ENCODE measurements around the gene BCKDHA.

Gene BCKDHA

GRCh38 chr19:41420101-41420880, 22.7 kb downstream of the BCKDHA start:
- H3K4me3 ChIP-seq (ENCODE audit: low read depth, low read length): no peak overlapping the region
- no peak for TF ChIP-seq CTCF (IDR thresholded peaks at IDR 0.05; ENCODE audit: borderline replicate concordance, insufficient read depth, low read depth, low read length)

- no peak overlapping the region for H3K4me3 ChIP-seq (ENCODE audit: low read depth, low read length)
- no peak for TF ChIP-seq CTCF (IDR thresholded peaks at IDR 0.05; ENCODE audit: borderline replicate concordance, insufficient read depth, low read depth, low read length)
Observed at GRCh38 chr19:41421314-41421713, 23.7 kb downstream of the BCKDHA start.

GRCh38 chr19:41421973-41422372, 24.4 kb downstream of the BCKDHA start:
- no peak overlapping the region for H3K4me3 ChIP-seq (ENCODE audit: low read depth, low read length)
- TF ChIP-seq CTCF (IDR thresholded peaks at IDR 0.05; ENCODE audit: borderline replicate concordance, insufficient read depth, low read depth, low read length): no peak

GRCh38 chr19:41422456-41422855, 24.8 kb downstream of the BCKDHA start:
- TF ChIP-seq CTCF (IDR thresholded peaks at IDR 0.05; ENCODE audit: borderline replicate concordance, insufficient read depth, low read depth, low read length): no peak
- H3K4me3 ChIP-seq (ENCODE audit: low read depth, low read length): no peak overlapping the region

GRCh38 chr19:41422955-41423354, 25.3 kb downstream of the BCKDHA start:
- no peak for TF ChIP-seq CTCF (IDR thresholded peaks at IDR 0.05; ENCODE audit: borderline replicate concordance, insufficient read depth, low read depth, low read length)
- H3K4me3 ChIP-seq (ENCODE audit: low read depth, low read length): no peak overlapping the region

- H3K4me3 ChIP-seq (ENCODE audit: low read depth, low read length): no peak overlapping the region
- no peak for TF ChIP-seq CTCF (IDR thresholded peaks at IDR 0.05; ENCODE audit: borderline replicate concordance, insufficient read depth, low read depth, low read length)
Observed at GRCh38 chr19:41424335-41425173, 26.9 kb downstream of the BCKDHA start.

Measured in GM12875 (cell line).